GM20431 (cell line): ENCODE data around the gene BTBD2.

Experiments used
- in situ Hi-C: fragments of 300-500 bp; cut with MseI, MboI; formaldehyde crosslinking; loops from one replicate; pipeline ENCODE4 v1.15.0; 2020; ENCODE audit warnings: low sequenced_read_pairs; ENCODE audit not compliant: unreplicated experiment

BTBD2 gene

GRCh38 chr19:2016041-2016807 is 710 bp upstream of the BTBD2 start:
- in situ Hi-C loops, result no loop called here

- in situ Hi-C loops, result no loop called here
Observed at GRCh38 chr19:2014731-2015607, 545 bp downstream of the BTBD2 start.

GRCh38 chr19:2014131-2014571 is 1.4 kb downstream of the BTBD2 start:
- in situ Hi-C loops, result no loop called here

- in situ Hi-C loops, result no loop called here
Observed at GRCh38 chr19:2013683-2013961, 1.9 kb downstream of the BTBD2 start.

- in situ Hi-C loops, result no loop called here
Observed at GRCh38 chr19:2012941-2013682, 2.4 kb downstream of the BTBD2 start.

GRCh38 chr19:2011169-2011568 is 4.3 kb downstream of the BTBD2 start:
- in situ Hi-C loops, result no loop called here

- in situ Hi-C loops, result no loop called here
Observed at GRCh38 chr19:2010135-2010668, 5.3 kb downstream of the BTBD2 start.

- in situ Hi-C loops, result no loop called here
Observed at GRCh38 chr19:2003874-2004273, 11.6 kb downstream of the BTBD2 start.

GRCh38 chr19:1999856-2000515 is 15.5 kb downstream of the BTBD2 start:
- in situ Hi-C loops, result no loop called here

GRCh38 chr19:1998712-1999708 is 16.5 kb downstream of the BTBD2 start:
- in situ Hi-C loops, result no loop called here

GRCh38 chr19:1997353-1998233 is 17.9 kb downstream of the BTBD2 start:
- in situ Hi-C loops, result no loop called here

- in situ Hi-C loops, result no loop called here
Observed at GRCh38 chr19:1992759-1993260, 22.7 kb downstream of the BTBD2 start.

- in situ Hi-C loops, result no loop called here
Observed at GRCh38 chr19:1991018-1991913, 24.2 kb downstream of the BTBD2 start.

GRCh38 chr19:1990230-1991017 is 25.1 kb downstream of the BTBD2 start:
- in situ Hi-C loops, result no loop called here

- in situ Hi-C loops, result no loop called here
Observed at GRCh38 chr19:1989513-1990229, 25.8 kb downstream of the BTBD2 start.
